ENCODE measurements around the gene SUSD4. TPM values are rescaled to one million over a fixed set of nuclear protein-coding genes. Genes with fewer than 3 reads are reported as not detected.

Gene SUSD4
- total RNA-seq, 1 donor from 2014 or later: 0.79 TPM

DNA sequence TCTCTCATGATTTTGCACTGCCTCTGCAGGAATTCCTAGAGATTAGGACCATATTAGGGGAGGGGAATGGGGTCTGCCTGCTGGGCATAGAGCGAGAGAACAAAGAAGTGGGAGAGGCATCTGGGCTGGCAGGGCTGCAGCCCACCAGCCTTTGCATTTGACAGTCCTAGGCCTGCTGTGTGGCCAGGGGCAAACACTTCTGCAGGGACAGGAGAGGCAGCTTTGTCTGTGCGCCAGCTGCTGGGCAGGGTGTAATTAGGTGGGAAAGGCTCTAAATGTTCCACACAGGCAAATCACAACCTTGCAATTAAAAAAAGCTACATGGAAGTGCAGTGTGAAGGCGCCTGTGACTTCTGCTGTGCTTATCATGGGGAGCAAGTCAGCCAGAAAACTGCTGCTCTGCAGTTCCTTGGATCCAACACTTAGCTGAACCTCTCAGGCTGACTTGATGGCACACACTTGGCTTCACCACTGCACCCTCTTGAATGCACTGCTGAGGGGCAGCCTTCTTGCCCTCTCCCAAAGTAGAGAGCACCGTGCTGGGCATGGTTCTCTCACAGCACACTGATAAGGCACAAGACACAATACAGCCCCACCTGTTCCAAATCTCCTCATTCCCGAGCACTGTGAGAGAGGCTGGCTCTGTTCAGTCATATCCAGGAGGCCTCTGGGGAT lies 147.3 kb downstream of the SUSD4 start:
- H3K36me3 ChIP-seq (ENCODE audit: control insufficient read depth, insufficient read depth, low read length): no peaks in the 10 kb centered on the region
- DNase-seq (ENCODE audit: low read depth) (no peak), FAIRE-seq (no peak)
- H3K4me3 ChIP-seq (ENCODE audit: low read depth, low read length): no peak overlapping the region
- TF ChIP-seq, protein P1, sequence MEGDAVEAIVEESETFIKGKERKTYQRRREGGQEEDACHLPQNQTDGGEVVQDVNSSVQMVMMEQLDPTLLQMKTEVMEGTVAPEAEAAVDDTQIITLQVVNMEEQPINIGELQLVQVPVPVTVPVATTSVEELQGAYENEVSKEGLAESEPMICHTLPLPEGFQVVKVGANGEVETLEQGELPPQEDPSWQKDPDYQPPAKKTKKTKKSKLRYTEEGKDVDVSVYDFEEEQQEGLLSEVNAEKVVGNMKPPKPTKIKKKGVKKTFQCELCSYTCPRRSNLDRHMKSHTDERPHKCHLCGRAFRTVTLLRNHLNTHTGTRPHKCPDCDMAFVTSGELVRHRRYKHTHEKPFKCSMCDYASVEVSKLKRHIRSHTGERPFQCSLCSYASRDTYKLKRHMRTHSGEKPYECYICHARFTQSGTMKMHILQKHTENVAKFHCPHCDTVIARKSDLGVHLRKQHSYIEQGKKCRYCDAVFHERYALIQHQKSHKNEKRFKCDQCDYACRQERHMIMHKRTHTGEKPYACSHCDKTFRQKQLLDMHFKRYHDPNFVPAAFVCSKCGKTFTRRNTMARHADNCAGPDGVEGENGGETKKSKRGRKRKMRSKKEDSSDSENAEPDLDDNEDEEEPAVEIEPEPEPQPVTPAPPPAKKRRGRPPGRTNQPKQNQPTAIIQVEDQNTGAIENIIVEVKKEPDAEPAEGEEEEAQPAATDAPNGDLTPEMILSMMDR (IDR thresholded peaks at IDR 0.05; ENCODE audit: insufficient read depth, low read length, severe bottlenecking): no peak
- no peaks in the 10 kb centered on the region for H3K27me3 ChIP-seq (ENCODE audit: control insufficient read depth, insufficient read depth, low read length)

DNA sequence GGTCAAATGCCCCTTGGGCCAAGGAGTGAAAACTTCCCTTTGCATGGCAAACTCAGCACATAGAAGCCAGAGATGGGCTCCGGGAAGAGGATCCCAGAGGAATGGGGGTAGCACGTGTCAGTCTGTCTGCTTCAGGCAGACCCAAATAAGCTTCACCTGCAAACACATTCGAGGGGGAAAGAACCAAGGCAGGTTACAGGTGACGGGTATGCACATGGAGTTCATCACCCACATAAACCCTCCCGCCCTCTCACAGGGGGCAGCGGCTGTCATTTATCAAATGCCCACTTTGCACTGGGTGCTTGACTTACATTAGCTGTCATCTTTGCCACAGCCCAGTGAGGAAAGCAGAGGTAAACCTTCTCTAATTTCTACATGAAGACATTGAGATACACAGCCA lies 147.9 kb downstream of the SUSD4 start:
- DNase-seq (ENCODE audit: low read depth): no peak
- H3K4me3 ChIP-seq (ENCODE audit: low read depth, low read length): no peak overlapping the region
- no peak for FAIRE-seq
- TF ChIP-seq, protein P1 (IDR thresholded peaks at IDR 0.05; ENCODE audit: insufficient read depth, low read length, severe bottlenecking): no peak
- H3K36me3 ChIP-seq (ENCODE audit: control insufficient read depth, insufficient read depth, low read length): no peaks in the 10 kb centered on the region
- H3K27me3 ChIP-seq (ENCODE audit: control insufficient read depth, insufficient read depth, low read length): no peaks in the 10 kb centered on the region

DNA sequence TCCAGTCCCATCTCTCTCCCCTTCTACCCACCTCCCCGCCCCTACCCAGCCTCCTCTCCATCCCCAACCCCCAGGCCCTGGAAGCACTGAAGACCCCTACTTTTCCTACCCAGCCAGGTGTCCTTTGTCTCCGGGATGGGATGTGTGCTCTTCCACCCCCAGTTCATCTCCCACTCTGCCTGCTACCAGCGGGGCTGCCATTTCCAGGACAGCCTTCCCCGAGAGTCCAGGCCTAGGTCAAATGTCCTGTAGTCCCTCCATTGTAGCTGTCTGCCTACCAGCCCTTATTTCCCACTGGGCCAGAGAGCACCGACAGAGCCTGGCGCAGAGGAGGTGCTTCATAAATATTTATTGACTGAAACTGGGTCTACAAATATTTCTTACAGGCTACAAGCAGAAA lies 148.9 kb downstream of the SUSD4 start:
- TF ChIP-seq, protein P1 (IDR thresholded peaks at IDR 0.05; ENCODE audit: insufficient read depth, low read length, severe bottlenecking): no peak
- FAIRE-seq (no peak), DNase-seq (ENCODE audit: low read depth) (no peak)
- H3K4me3 ChIP-seq (ENCODE audit: low read depth, low read length): no peak overlapping the region
- no peaks in the 10 kb centered on the region for H3K27me3 ChIP-seq (ENCODE audit: control insufficient read depth, insufficient read depth, low read length)
- no peaks in the 10 kb centered on the region for H3K36me3 ChIP-seq (ENCODE audit: control insufficient read depth, insufficient read depth, low read length)

DNA sequence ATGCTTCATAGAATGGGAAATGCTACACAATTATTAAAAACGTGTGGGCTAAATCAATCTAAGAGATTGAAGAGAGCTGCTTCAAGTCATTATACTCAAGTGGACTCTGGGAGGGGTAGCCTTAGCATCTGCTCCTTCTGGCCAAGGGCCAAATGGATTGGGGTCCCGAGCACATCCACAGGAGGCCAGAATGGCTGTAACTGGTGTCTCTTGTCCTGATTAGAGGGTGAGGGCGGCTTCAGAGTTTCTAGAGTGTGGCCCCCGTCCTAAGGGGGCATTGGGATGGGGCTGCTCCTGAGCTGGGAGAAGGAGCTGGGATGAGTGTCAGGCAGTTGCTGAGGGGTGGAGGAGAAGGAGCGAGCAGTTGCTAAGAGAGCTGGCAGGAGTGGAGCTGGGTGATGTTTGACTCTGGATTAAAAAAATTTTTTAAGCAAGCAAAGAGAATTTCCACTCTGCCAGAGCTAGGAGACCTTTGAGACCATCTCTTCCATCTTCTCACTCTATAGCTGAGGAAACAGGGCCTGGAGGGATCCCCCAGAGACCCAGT lies 149.6 kb downstream of the SUSD4 start:
- Histone ChIP-seq H3K36me3 (ENCODE audit: control insufficient read depth, insufficient read depth, low read length) (no peaks in the 10 kb centered on the region), H3K4me3 (ENCODE audit: low read depth, low read length) (no peak overlapping the region), H3K27me3 (ENCODE audit: control insufficient read depth, insufficient read depth, low read length) (no peaks in the 10 kb centered on the region)
- DNase-seq (ENCODE audit: low read depth): no peak
- FAIRE-seq: no peak
- TF ChIP-seq, protein P1 (IDR thresholded peaks at IDR 0.05; ENCODE audit: insufficient read depth, low read length, severe bottlenecking): no peak

DNA sequence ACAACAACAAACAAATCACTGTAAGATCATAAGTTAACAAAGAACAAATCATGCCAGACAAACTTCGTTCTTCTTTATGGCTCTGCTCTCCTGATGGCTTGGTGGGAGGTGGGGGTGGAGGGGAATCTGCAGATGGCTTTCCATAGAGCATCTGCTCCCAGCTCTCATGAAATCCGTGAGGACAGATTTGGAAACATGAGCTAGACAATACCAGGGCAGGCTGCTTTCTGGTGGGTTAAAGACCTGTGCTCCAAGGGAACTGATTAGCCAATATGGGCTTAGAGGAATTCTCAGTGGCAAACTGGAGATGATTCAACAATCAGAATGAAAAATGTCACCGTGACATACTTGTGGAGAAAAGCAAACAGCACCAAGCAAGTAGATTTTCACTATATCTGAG lies 151.5 kb downstream of the SUSD4 start:
- H3K36me3 ChIP-seq (ENCODE audit: control insufficient read depth, insufficient read depth, low read length): no peaks in the 10 kb centered on the region
- no peak for FAIRE-seq
- H3K27me3 ChIP-seq (ENCODE audit: control insufficient read depth, insufficient read depth, low read length): no peaks in the 10 kb centered on the region
- no peak for DNase-seq (ENCODE audit: low read depth)
- no peak overlapping the region for H3K4me3 ChIP-seq (ENCODE audit: low read depth, low read length)
- TF ChIP-seq, protein P1 (IDR thresholded peaks at IDR 0.05; ENCODE audit: insufficient read depth, low read length, severe bottlenecking): no peak
